HG03139 (cell line): Measurements from ENCODE around the gene KTN1.

Experiments
- ATAC-seq: cut with Tn5 transposase; IDR thresholded peaks from one replicate; pipeline ENCODE4 v1.9.1; 2021; ENCODE audit not compliant: unreplicated experiment

The KTN1 gene

GRCh38 chr14:55574988-55575387 lies 5.0 kb upstream of the KTN1 start:
- ATAC-seq = no peak

- ATAC-seq = no peak
Measured at GRCh38 chr14:55577229-55577628, 2.8 kb upstream of the KTN1 start.

DNA sequence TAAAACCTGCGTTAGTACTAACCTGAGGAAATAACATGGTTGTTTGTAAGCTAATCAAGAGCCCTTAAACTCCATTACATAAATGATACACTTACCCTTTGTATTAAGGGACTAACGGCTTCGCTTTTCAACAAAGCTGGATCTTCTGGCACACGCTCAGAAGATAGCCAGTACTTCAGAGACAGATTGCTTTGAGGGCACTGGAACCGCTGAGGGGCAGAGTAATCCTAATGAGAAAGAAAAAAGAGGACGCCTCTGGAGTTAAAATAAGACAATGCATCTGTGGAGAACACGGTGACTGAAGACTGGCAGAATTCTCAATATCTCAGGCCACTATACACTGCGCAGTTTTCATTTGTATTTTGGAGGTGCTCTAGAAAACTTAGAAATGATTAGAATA lies 1.5 kb upstream of the KTN1 start:
- ATAC-seq = no peak

- peak; percentile 36 for ATAC-seq
Measured at GRCh38 chr14:55580470-55581341, 699 bp downstream of the KTN1 start.

- no peak for ATAC-seq
Measured at GRCh38 chr14:55581342-55581771, 1.4 kb downstream of the KTN1 start.

- ATAC-seq = no peak
Measured at GRCh38 chr14:55582746-55583145, 2.7 kb downstream of the KTN1 start.

DNA sequence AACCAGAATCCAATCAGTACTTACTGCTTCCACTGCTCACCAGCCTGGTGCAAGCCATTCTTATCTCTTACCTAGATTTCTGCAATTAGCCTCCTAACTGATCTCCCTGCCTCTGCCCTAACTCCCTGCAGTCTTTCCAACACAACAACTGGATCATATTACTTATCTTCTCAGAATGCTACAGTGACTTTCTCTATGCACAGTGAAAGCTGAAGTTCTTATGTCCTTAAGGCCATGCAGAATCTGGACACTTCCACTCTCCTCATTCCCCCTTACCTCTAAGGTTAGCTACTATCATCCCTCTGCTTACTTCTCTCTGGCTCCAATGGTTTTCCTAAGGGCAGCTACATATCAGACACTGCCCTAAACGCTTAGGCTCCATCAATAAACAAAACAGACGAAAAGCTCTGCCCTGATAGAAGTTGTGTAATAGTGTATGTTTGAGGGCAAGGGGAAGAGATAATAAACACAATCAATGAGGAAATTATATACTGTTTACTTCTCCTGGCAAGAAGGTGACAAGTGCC lies 4.0 kb downstream of the KTN1 start:
- ATAC-seq = no peak

DNA sequence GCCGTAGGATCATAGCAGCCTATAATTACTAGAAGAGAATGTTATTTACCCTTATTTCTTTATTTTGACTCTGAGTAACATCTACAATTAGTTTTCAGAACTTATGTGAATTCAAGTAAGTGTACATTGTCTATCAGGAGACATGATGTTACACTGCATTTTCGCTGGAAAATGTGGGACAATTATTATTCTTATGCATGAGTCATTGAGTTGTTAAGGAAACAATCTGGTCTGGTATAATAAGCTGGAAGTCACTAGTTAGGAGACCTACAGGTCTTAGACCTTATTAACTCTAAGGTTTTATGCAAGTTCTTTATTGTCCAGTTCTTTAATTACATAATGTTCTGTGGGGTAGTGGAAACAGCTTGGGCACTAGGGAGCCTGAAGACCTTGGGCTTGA lies 5.8 kb downstream of the KTN1 start:
- ATAC-seq = no peak

GRCh38 chr14:55586411-55586810 lies 6.4 kb downstream of the KTN1 start:
- ATAC-seq = no peak

DNA sequence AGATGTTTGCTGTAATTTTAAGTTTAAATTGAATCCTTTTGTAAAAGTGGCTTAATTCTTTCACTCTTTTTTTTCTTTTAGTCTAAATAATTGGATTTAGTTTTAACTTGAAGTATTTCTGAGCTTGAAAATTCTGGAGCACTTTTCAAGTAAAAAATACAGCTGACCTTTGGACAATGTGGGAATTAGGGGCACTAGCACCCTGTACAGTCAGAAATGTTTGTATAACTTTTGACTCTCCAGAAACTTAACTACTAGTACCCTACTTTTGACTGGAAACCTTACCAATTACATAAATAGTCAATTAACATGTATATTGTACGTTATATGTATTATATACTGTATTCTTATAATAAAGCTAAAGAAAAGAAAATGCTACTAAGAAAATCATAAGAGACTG lies 7.8 kb downstream of the KTN1 start:
- ATAC-seq = no peak

DNA sequence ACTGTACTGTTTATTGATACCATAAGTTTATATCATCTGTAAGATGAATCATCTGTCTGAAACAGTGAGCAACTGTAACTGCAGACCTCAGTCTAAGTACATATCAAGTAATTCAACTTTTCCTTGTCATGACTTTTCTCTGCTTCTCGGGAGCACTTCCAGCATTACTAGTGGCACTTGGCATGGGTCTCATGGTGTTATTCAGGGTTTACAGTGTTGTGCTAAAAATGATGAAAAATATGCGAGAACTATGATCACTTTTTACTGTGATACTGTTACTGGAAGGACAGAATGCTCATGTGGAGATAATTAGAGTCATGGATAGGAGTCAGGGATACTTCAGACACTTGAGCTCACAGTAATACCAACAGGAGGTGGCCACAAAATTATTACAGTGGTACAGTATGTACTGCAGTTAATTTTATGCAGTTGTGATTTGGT lies 8.3 kb downstream of the KTN1 start:
- ATAC-seq = no peak

DNA sequence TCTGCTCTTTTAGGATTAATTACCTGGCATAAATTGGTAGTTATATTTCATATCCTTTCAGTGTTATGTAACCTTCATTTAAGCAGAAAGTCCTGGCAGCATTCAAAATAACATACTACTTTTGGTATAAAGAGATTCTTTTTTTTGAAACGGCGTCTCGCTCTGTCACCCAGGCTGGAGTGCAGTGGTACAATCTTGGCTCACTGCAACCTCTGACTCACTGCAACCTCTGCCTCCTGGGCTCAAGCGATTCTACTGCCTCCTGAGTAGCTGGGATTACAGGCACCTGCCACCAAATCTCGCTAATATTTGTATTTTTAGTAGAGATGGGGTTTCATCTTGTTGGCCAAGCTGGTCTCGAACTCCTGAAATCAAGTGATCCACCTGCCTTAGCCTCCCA lies 9.2 kb downstream of the KTN1 start:
- ATAC-seq = no peak

DNA sequence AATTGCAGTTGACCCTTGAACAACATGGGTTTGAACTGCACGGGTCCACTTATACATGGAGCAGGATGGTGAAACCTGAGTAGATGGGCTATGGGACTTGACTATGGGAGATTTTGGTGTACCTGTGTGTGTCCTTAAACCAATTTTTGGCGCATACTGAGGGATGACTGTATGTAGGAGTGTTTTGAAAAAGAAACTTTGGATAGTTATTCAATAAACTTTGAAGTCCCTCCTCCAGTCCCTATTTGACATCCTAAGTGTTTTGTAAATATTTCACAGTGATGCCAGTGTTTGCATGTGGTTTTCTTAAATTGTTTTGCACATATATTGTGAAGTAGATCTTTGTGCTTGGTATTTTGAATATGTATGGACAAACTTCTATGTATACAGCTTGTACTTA lies 12.4 kb downstream of the KTN1 start:
- ATAC-seq = no peak

DNA sequence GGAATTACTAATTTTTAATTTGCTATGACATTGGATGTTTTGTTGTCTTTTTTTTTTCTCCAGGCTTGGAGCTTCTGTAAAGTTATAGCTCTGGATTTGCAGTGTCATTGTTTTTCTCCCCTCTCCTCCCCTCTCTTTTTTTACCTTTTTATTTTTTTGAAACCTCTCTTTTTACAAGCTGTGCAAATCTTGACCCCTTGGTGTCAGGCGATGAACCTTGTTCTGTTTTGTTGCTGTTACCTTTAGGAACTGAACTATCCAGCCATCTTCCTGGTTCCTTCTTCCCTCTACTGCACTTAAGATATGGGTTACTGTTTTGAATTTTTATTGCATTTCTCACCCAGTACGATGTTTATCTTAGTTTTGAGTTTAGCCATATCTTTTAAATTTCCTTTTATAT lies 13.7 kb downstream of the KTN1 start:
- ATAC-seq = no peak

DNA sequence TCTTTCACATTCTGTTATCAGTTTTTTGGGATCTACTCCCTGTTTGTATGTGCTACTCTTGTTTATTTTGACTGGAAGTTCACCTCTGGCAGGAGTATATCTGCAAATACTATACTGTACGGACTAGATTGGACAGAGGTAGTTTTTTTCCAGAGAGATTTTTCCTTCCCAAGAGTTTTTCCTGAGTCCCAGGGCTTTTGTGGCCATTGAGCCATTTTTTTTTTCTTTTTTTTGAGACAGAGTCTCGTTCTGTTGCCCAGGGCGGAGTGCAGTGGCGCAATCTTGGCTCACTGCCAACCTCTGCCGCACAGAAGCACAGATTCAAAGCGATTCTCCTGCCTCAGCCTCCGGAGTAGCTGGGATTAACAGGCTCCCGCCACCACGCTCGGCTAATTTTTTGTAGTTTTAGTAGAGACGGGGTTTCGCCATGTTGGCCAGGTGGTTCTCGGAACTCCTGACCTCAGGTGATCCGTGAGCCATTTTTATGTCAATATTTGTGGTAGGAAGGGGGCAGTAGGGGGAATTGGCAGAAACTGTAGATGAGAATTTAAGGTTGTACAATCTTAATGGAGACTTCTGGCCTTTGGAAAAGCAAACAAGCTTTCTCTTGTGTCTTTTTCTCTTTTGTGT lies 19.4 kb downstream of the KTN1 start:
- no peak for ATAC-seq

- no peak for ATAC-seq
Measured at GRCh38 chr14:55600784-55601561, 21.0 kb downstream of the KTN1 start.

GRCh38 chr14:55603401-55603953 lies 23.5 kb downstream of the KTN1 start:
- ATAC-seq = no peak

GRCh38 chr14:55604488-55604887 lies 24.5 kb downstream of the KTN1 start:
- ATAC-seq = no peak

GRCh38 chr14:55604900-55605418 lies 25.0 kb downstream of the KTN1 start:
- no peak for ATAC-seq

DNA sequence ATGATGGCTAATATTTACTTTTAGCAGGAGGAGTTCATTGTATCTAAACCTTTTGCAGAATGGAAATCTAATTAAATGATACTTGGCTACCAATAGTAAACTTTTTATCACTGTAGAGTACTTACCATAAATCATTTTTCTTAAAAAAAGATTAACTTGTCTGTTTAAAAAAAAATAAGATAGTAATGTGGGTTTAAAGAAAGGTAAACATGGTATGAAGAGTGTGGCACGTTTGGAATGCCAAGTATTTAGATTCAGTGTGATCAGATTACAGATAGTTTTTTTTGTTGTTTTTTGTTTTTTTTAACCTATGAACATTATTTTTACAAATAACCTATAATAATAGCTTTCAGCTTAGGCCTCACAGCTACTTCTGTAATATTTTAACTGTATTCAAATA lies 25.8 kb downstream of the KTN1 start:
- no peak for ATAC-seq

DNA sequence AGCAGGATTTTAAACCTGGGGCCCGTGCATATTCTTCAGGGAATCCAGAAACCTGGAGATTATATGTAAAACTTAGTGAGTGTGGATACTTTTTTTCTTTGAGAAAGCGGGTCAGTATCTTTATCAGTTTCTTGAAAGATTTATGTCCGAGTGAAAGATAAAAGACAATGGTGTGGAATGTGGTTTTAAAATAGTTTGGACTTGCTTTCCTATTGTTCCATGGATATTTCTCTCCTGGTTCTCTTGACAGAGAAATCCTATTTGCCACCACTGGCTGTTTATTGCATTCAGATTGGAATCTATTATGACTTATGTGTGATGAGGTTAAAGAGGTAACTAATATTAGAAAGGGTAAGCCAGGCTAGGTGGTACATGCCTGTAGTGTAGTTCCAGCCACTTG lies 27.4 kb downstream of the KTN1 start:
- no peak for ATAC-seq
